ENCODE results near the gene CHRD. TPM values are rescaled to one million over a fixed set of nuclear protein-coding genes. Genes with fewer than 3 reads are reported as not detected.

Gene CHRD
- total RNA-seq, 2 experiments from 2014 or later: not detected

DNA sequence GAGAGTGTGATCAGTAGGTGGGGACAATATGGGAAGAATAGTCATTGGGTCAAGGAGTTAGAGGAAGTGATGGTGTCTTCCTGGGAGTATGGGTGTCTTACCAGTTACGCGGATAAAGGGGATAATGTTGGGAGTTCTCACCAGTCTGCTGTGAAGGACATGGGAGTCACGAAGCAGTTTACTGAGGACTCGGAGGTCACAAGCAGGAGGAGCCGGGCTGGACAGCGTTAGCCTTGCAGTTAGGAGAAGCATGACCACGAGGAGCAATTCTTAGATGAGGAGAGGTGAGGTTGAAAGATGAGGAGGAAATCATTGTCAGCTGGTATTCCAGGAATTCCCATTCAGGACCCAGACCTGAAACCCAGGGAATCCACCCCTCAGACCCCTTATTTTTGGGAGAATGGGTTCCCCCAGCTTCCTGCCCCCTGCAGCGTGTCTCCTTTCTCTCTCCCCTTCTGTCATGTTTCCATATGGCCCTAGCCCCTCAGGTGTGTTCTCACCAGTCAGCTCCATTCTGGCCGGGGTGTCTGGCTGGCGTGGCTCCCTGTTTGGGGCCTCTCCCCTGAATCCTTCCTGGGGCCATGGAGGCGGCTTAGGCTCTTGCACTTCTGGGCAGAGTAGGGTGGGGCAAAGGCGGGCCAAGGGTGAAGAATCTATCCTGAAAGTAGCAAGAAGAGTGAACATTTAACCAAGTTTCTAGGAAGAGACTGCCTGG is 4.0 kb upstream of the CHRD start:
- POLR2A ChIA-PET: no interaction called here
- H3K9me3 Mint-ChIP-seq: no peaks in the 10 kb centered on the region
- H3K27ac Mint-ChIP-seq: no peak overlapping the region
- no peak for DNase-seq
- H3K36me3 Mint-ChIP-seq: no peaks in the 10 kb centered on the region
- no peak for ATAC-seq (ENCODE audit: low read depth)
- no peak overlapping the region for H3K4me3 Mint-ChIP-seq
- H3K27me3 Mint-ChIP-seq: peaks cover 35% of the 10 kb centered on the region
- H3K4me1 Mint-ChIP-seq: peaks cover 7% of the 10 kb centered on the region

DNA sequence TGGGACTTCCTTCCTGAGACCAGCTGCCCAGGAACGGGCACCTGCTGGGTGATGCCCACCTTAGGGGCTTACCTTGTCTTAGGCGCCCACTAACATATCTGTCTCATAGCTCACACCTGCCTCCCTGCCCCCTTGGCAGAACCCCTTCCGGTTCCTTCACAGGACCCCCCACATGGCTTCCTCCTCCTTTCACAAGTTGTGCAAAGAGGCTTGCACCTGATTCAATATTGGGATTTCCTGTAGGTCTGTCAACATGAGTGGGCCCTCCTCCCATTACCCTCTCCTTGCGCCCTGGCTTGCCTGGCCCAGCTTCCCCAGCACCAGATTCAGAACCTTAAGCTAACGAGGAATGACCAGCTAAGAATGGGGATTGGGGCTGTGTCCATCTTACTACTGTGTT is 2.5 kb upstream of the CHRD start:
- no peak for DNase-seq
- Mint-ChIP-seq H3K27me3 (peaks cover 47% of the 10 kb centered on the region), H3K9me3 (no peaks in the 10 kb centered on the region), H3K36me3 (no peaks in the 10 kb centered on the region), H3K4me1 (peaks cover 4% of the 10 kb centered on the region), H3K27ac (no peak overlapping the region), H3K4me3 (no peak overlapping the region)
- POLR2A ChIA-PET: no interaction called here
- ATAC-seq (ENCODE audit: low read depth): no peak

DNA sequence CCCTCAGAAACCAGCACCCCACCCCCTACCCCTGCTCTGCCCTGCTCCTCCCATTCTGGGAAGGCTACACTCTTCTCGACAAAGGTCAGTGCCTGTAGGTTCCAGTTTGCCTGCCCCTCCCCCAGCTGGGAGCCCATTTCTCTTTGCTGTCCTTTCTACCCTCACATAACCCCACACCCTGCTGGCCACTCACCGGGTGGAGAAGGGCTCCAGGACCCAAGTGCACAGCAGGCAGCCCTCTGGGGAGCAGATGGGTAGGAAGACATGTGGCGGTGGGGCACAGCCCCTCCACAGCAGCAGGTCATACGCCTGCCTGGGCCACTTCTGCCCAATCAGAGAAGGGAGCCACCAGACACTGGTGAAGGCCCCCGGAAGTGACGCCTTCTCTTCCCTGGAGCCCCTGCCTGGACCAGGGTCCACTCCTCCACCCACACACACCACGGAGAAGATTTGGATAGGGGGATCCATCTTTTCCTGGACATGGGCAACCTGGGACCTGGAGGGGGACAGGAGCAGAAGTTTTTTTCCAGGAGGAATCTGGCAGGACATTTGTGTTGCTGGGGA is 1.9 kb upstream of the CHRD start, which contains the start of gene THPO:
THPO (minus strand) TSS at position 326 of the 564 bp plus-strand sequence. CDS start 1,948 bp downstream, outside the sequence.
- no peak for DNase-seq
- H3K4me3 Mint-ChIP-seq: no peak within 1 kb of the TSS
- POLR2A ChIA-PET: no interaction called here

DNA sequence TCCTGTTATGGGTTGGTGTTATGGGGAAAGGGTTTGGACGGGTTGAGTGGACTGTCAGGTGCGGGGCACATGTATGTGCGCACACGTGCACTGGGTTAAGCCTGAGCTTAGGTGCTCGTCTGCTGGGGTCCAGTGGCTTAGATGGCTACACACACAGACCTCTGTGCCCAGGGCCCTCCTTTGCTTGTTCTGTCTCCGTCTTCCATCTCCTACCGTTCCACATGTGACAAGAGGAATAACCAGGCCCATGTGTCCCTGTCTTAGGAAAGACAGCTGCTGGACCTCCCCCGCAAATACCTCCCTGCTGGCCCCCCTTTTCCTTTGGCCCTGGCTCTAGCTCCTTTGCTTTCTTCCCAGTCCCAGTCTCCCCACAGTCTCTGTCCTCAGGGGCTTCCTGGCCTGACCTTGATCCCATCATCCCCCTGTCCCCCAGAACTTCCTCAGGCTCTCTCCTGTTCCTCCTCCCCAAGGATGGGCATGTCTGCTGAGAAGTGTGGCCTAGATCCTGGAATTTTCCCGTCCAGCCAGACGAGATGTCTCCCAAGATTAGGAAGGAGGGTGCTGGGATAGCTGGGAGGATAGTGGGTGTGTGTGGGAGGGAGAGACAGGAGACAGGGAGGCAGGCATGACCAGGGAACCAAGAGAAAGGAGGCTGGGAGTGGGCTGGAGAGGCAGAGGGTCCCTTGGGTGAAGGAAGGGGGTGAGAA is 1.1 kb upstream of the CHRD start:
- no peaks in the 10 kb centered on the region for H3K9me3 Mint-ChIP-seq
- no peak overlapping the region for H3K27ac Mint-ChIP-seq
- no peak for DNase-seq
- no peak for ATAC-seq (ENCODE audit: low read depth)
- H3K27me3 Mint-ChIP-seq: peaks cover 52% of the 10 kb centered on the region
- H3K4me1 Mint-ChIP-seq: peaks cover 4% of the 10 kb centered on the region
- H3K36me3 Mint-ChIP-seq: no peaks in the 10 kb centered on the region
- POLR2A ChIA-PET: no interaction called here
- no peak overlapping the region for H3K4me3 Mint-ChIP-seq

More for the DNA sequence above, 1.9 kb upstream of the CHRD start, which contains the start of gene THPO:
- peaks cover 52% of the 10 kb centered on the region for H3K27me3 Mint-ChIP-seq
- H3K36me3 Mint-ChIP-seq: no peaks in the 10 kb centered on the region
- no peak for ATAC-seq (ENCODE audit: low read depth)
- H3K27ac Mint-ChIP-seq: no peak within 1 kb of the TSS
- no peaks in the 10 kb centered on the region for H3K9me3 Mint-ChIP-seq
- H3K4me1 Mint-ChIP-seq: peaks cover 4% of the 10 kb centered on the region

DNA sequence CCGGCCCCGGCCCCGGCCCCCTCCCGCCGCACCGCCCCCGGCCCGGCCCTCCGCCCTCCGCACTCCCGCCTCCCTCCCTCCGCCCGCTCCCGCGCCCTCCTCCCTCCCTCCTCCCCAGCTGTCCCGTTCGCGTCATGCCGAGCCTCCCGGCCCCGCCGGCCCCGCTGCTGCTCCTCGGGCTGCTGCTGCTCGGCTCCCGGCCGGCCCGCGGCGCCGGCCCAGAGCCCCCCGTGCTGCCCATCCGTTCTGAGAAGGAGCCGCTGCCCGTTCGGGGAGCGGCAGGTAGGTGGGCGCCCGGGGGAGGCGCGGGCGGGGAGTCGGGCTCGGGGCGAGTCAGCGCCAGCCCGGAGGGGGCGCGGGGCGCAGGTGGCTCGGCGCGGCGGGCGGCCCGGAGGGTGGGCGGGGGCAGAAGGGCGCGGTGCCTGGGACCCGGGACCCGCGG is 352 bp downstream of the CHRD start:
- peak; percentile 24 for ATAC-seq (ENCODE audit: low read depth)
- H3K4me1 Mint-ChIP-seq: peaks cover 4% of the 10 kb centered on the region
- peaks cover 50% of the 10 kb centered on the region for H3K27me3 Mint-ChIP-seq
- H3K36me3 Mint-ChIP-seq: no peaks in the 10 kb centered on the region
- no peaks in the 10 kb centered on the region for H3K9me3 Mint-ChIP-seq
- POLR2A ChIA-PET: no interaction called here
- H3K27ac Mint-ChIP-seq: no peak overlapping the region
- DNase-seq: no peak
- H3K4me3 Mint-ChIP-seq: no peak overlapping the region

DNA sequence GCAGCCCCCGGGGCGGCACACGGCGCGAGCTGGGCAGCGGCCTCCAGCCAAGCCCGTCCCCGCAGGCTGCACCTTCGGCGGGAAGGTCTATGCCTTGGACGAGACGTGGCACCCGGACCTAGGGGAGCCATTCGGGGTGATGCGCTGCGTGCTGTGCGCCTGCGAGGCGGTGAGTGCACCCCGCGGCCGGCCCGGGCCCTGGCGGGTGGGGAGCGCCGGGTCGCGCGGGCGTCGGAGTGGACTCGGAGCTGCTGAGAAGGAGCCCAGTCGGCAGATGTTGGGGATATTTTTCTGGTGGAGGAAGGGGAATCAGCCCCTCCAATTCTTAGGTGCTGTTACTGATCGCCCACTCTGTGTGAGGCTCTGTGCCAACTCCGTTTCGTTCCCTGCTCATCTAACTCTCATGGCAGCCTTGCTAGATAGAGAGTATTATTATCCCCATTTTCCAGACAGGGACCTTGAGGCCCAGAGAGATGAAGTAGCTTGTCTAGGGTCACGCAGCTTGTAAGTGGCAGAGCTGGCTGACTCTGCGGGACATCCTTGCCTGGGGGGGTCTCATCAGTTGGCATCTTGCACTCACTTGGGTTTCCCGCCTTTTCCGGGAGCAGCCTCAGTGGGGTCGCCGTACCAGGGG is 890 bp downstream of the CHRD start:
- POLR2A ChIA-PET: no interaction called here
- ATAC-seq (ENCODE audit: low read depth): peak; percentile 23
- Mint-ChIP-seq H3K36me3 (no peaks in the 10 kb centered on the region), H3K9me3 (no peaks in the 10 kb centered on the region), H3K27ac (no peak overlapping the region), H3K4me1 (peaks cover 4% of the 10 kb centered on the region), H3K4me3 (no peak overlapping the region), H3K27me3 (peaks cover 49% of the 10 kb centered on the region)
- DNase-seq: no peak

DNA sequence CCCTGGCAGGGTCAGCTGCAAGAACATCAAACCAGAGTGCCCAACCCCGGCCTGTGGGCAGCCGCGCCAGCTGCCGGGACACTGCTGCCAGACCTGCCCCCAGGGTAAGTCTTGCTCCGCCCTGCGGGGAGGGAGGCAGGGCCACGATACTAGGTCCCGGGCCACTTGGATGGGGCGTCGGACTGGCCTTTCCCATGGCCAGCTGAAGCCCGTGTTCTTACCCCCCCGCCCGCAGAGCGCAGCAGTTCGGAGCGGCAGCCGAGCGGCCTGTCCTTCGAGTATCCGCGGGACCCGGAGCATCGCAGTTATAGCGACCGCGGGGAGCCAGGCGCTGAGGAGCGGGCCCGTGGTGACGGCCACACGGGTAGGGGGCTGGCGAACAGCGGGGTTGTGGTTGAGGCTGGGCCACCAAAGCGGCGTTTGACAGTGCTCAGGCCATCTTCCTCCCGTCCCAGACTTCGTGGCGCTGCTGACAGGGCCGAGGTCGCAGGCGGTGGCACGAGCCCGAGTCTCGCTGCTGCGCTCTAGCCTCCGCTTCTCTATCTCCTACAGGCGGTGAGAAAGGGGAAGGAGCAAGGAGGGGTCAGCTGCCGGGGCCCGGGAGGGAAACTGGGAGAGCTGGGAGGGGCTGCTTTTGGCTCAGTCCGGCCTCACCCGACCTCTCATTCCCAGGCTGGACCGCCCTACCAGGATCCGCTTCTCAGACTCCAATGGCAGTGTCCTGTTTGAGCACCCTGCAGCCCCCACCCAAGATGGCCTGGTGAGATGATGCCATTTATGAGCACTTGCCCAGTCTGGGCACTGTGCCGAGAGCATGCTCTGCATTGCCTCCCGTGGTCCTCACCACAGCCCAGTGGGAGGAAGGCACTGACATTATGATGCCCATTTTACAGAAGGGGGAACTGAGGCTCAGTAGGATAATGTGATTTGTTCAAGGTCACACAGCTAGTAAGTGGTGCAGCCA is 1.7 kb downstream of the CHRD start:
- Mint-ChIP-seq H3K27ac (no peak overlapping the region), H3K36me3 (no peaks in the 10 kb centered on the region), H3K27me3 (peaks cover 52% of the 10 kb centered on the region), H3K4me3 (no peak overlapping the region), H3K9me3 (no peaks in the 10 kb centered on the region), H3K4me1 (peaks cover 4% of the 10 kb centered on the region)
- POLR2A ChIA-PET: no interaction called here
- no peak for DNase-seq
- ATAC-seq (ENCODE audit: low read depth): no peak

DNA sequence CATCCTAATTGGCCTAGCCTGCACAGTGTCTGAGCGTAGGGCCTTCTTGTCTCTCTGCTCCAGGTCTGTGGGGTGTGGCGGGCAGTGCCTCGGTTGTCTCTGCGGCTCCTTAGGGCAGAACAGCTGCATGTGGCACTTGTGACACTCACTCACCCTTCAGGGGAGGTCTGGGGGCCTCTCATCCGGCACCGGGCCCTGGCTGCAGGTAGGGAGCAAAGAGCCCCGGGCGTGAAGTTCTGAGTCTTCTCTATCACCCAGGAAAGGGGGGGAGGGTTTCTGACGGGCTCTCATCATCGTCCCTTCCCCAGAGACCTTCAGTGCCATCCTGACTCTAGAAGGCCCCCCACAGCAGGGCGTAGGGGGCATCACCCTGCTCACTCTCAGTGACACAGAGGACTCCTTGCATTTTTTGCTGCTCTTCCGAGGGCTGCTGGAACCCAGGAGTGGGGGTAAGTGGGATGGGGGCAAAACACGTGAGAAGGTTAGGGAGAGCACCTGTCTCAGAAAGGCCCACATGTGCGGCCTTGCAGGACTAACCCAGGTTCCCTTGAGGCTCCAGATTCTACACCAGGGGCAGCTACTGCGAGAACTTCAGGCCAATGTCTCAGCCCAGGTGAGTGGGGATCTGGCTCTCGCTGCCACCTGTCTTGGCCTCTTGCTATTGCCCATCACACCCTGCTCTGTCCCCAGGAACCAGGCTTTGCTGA is 2.6 kb downstream of the CHRD start:
- H3K4me3 Mint-ChIP-seq: no peak overlapping the region
- H3K4me1 Mint-ChIP-seq: peaks cover 2% of the 10 kb centered on the region
- H3K27me3 Mint-ChIP-seq: peaks cover 50% of the 10 kb centered on the region
- H3K36me3 Mint-ChIP-seq: no peaks in the 10 kb centered on the region
- H3K9me3 Mint-ChIP-seq: no peaks in the 10 kb centered on the region
- no peak overlapping the region for H3K27ac Mint-ChIP-seq
- DNase-seq (no peak), ATAC-seq (ENCODE audit: low read depth) (no peak)
- POLR2A ChIA-PET: no interaction called here

DNA sequence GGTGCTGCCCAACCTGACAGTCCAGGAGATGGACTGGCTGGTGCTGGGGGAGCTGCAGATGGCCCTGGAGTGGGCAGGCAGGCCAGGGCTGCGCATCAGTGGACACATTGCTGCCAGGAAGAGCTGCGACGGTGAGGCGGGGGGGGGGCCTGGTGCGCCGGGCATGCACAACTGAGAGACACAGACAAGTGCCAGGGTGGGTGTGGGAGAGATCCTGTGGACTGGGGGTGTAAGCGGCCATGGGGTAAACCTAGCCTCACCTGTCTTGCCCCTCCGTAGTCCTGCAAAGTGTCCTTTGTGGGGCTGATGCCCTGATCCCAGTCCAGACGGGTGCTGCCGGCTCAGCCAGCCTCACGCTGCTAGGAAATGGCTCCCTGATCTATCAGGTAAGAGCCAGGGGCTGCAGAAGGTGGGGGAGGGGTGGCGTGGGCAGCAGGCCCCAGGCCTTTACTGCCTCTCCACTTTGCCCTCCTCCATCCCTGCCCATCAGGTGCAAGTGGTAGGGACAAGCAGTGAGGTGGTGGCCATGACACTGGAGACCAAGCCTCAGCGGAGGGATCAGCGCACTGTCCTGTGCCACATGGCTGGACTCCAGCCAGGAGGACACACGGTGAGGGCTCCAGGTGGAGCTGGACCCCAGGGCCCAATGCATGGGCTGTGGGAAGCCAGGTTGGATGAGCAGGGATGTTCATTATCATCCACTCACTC is 3.3 kb downstream of the CHRD start:
- POLR2A ChIA-PET: no interaction called here
- ATAC-seq (ENCODE audit: low read depth): no peak
- DNase-seq: no peak
- H3K27me3 Mint-ChIP-seq: peaks cover 43% of the 10 kb centered on the region
- no peaks in the 10 kb centered on the region for H3K9me3 Mint-ChIP-seq
- H3K36me3 Mint-ChIP-seq: no peaks in the 10 kb centered on the region
- H3K27ac Mint-ChIP-seq: no peak overlapping the region
- peaks cover 2% of the 10 kb centered on the region for H3K4me1 Mint-ChIP-seq
- H3K4me3 Mint-ChIP-seq: no peak overlapping the region

DNA sequence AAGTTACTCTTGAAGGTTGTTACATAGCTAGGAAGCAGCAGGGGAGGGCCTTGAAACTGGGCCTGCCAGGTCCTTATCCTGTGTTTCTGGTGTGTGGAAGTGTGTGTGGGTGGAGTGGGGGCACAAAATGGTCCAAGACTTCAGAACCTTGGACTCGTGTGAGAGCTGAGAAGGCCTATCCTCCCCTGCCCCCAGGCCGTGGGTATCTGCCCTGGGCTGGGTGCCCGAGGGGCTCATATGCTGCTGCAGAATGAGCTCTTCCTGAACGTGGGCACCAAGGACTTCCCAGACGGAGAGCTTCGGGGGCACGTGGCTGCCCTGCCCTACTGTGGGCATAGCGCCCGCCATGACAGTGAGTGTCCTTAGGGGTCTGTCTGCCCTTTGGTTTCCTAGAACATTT is 4.5 kb downstream of the CHRD start:
- Mint-ChIP-seq H3K27me3 (peaks cover 33% of the 10 kb centered on the region), H3K36me3 (no peaks in the 10 kb centered on the region), H3K27ac (no peak overlapping the region), H3K4me1 (peaks cover under 1% of the 10 kb centered on the region), H3K4me3 (no peak overlapping the region), H3K9me3 (no peaks in the 10 kb centered on the region)
- POLR2A ChIA-PET: interaction anchor here (0.6 kb wide), 1 partner anchor 99 kb away, joined by 4 read pairs; no protein-coding TSS in a partner anchor
- no peak for ATAC-seq (ENCODE audit: low read depth)
- DNase-seq: no peak

DNA sequence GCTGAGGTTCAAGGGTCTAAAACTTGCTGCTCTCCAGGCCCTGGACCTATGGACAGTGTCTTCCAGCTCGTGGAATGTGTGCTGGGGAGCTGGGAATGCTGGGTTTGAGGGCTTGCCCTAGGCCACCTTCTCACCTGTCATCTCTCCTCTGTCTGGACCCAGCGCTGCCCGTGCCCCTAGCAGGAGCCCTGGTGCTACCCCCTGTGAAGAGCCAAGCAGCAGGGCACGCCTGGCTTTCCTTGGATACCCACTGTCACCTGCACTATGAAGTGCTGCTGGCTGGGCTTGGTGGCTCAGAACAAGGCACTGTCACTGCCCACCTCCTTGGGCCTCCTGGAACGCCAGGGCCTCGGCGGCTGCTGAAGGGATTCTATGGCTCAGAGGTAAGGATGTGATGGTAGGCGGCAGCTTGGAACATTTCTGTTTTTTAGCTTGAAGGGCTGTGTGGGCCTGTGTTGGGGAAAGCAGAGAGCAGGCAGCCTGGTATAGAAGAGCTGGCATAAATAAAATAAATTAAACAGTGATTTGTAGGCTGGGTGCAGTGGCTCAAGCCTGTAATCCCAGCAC is 5.1 kb downstream of the CHRD start:
- POLR2A ChIA-PET: no interaction called here
- H3K36me3 Mint-ChIP-seq: no peaks in the 10 kb centered on the region
- no peak overlapping the region for H3K27ac Mint-ChIP-seq
- no peak overlapping the region for H3K4me3 Mint-ChIP-seq
- ATAC-seq (ENCODE audit: low read depth): no peak
- H3K4me1 Mint-ChIP-seq: no peaks in the 10 kb centered on the region
- DNase-seq: no peak
- peaks cover 30% of the 10 kb centered on the region for H3K27me3 Mint-ChIP-seq
- H3K9me3 Mint-ChIP-seq: no peaks in the 10 kb centered on the region

Data from activated naive CD8-positive, alpha-beta T cell treated with anti-CD3 and anti-CD28 coated beads, Interleukin-2, amount 10 ng/mL, durations not matched to agents 7 days and 5 days (primary cell).